IMR-90 (cell line): Measurements from ENCODE around the gene MAP4K1. TPM values are rescaled to one million over a fixed set of nuclear protein-coding genes. Genes with fewer than 3 reads are reported as not detected.

Source experiments
- ATAC-seq: fragments of 200-7000 bp; cut with Tn5 transposase; 2 replicates; pipeline ENCODE4 v1.9.1; 2020; ENCODE audit warnings: low read depth, mild to moderate bottlenecking, moderate library complexity
- BruUV-seq: library from RNA; stranded (reverse); fragments of 400-500 nt; replicated peaks from 2 replicates; lab custom pipeline; 2021; lab: Mats Ljungman, UMichigan
- CTCF ChIA-PET: fragments of 300-600 bp; formaldehyde crosslinking; extraction: SDS; loops from one replicate; lab custom pipeline; 2021; ENCODE audit warnings: antibody characterized with exemption; lab: Yijun Ruan, JAX
- POLR2A ChIA-PET: fragments of 300-600 bp; sonication (Branson Sonifier 250); formaldehyde crosslinking; loops from one replicate; lab custom pipeline; 2022; ENCODE audit warnings: antibody characterized with exemption; ENCODE audit not compliant: unreplicated experiment; lab: Charles Lee
- DNase-seq: peaks from one replicate; pipeline ENCODE4 v3.0.0; 2013
- H2AFZ ChIP-seq: replicated peaks from 2 replicates; pipeline ENCODE3; 2013; ENCODE audit warnings: low read length, mild to moderate bottlenecking; ENCODE audit not compliant: poor library complexity
- H2AK5ac ChIP-seq: 2 replicates; pipeline ENCODE4 v1.6.1; 2013; ENCODE audit warnings: low read depth, low read length, inconsistent platforms
- H2AK9ac ChIP-seq: replicated peaks from 2 replicates; pipeline ENCODE3; 2013; ENCODE audit warnings: mild to moderate bottlenecking, low read depth, low read length, moderate library complexity; ENCODE audit not compliant: poor library complexity
- H2BK120ac ChIP-seq: 2 replicates; pipeline ENCODE4 v1.6.1; 2013; ENCODE audit warnings: low read depth, low read length, inconsistent platforms
- H2BK15ac ChIP-seq: 3 replicates; pipeline ENCODE4 v1.6.1; 2013; ENCODE audit warnings: low read depth, low read length, inconsistent platforms
- H2BK20ac ChIP-seq: 2 replicates; pipeline ENCODE4 v1.6.1; 2013; ENCODE audit warnings: low read depth, mild to moderate bottlenecking, inconsistent platforms, low read length, moderate library complexity
- H2BK5ac ChIP-seq: 2 replicates; pipeline ENCODE4 v1.6.1; 2013; ENCODE audit warnings: mild to moderate bottlenecking, low read depth, low read length, inconsistent platforms; ENCODE audit not compliant: poor library complexity, severe bottlenecking
- H3K14ac ChIP-seq: replicated peaks from 2 replicates; pipeline ENCODE4 v1.6.1; 2013; ENCODE audit warnings: low read depth, low read length, inconsistent platforms
- H3K18ac ChIP-seq: 2 replicates; pipeline ENCODE4 v1.6.1; 2013; ENCODE audit warnings: low read depth, low read length, control low read depth
- H3K23ac ChIP-seq: 2 replicates; pipeline ENCODE4 v1.6.1; 2013; ENCODE audit warnings: low read depth, low read length, inconsistent platforms
- H3K27ac ChIP-seq: 2 replicates; pipeline ENCODE4 v1.5.1; 2013; ENCODE audit warnings: mild to moderate bottlenecking, control low read depth, low read length; ENCODE audit not compliant: insufficient read depth
- H3K27me3 ChIP-seq: 2 replicates; pipeline ENCODE4 v1.6.1; 2013; ENCODE audit warnings: low read length; ENCODE audit not compliant: control insufficient read depth, insufficient read depth
- H3K36me3 ChIP-seq: 2 replicates; pipeline ENCODE4 v1.6.1; 2013; ENCODE audit warnings: low read length, mixed read lengths; ENCODE audit not compliant: control insufficient read depth, insufficient read depth
- H3K4ac ChIP-seq: 2 replicates; pipeline ENCODE4 v1.6.1; 2013; ENCODE audit warnings: low read depth, low read length, inconsistent platforms
- H3K4me1 ChIP-seq: 2 replicates; pipeline ENCODE4 v1.6.1; 2013; ENCODE audit warnings: low read length, mixed read lengths; ENCODE audit not compliant: control insufficient read depth, insufficient read depth
- H3K4me2 ChIP-seq: 2 replicates; pipeline ENCODE4 v1.6.1; 2013; ENCODE audit warnings: low read depth, mild to moderate bottlenecking, control low read depth, low read length, moderate library complexity
- H3K4me3 ChIP-seq: 2 replicates; pipeline ENCODE4 v1.5.1; 2013; ENCODE audit warnings: low read depth, mild to moderate bottlenecking, control low read depth, low read length, moderate library complexity; ENCODE audit not compliant: insufficient read depth
- H3K56ac ChIP-seq: 2 replicates; pipeline ENCODE4 v1.6.1; 2013; ENCODE audit warnings: low read length, inconsistent platforms; ENCODE audit not compliant: insufficient read depth; ENCODE audit errors: extremely low read depth
- H3K79me1 ChIP-seq, 2 experiments: 2 replicates each; pipeline ENCODE4 v1.6.1; 2013; ENCODE audit warnings: low read length in 2 of 2, inconsistent platforms in 1 of 2, low read depth in 1 of 2
- H3K9ac ChIP-seq: 2 replicates; pipeline ENCODE4 v1.6.1; 2013; ENCODE audit warnings: low read depth, low read length, control low read depth
- H3K9me1 ChIP-seq: 2 replicates; pipeline ENCODE4 v1.6.1; 2013; ENCODE audit warnings: low read length, inconsistent platforms; ENCODE audit not compliant: insufficient read depth
- H3K9me3 ChIP-seq: 2 replicates; pipeline ENCODE4 v1.6.1; 2013; ENCODE audit warnings: low read length; ENCODE audit not compliant: control insufficient read depth, insufficient read depth
- H4K20me1 ChIP-seq: 2 replicates; pipeline ENCODE4 v1.6.1; 2013; ENCODE audit warnings: low read length, inconsistent platforms; ENCODE audit not compliant: insufficient read depth
- H4K5ac ChIP-seq: 2 replicates; pipeline ENCODE4 v1.6.1; 2013; ENCODE audit warnings: mild to moderate bottlenecking, low read depth, low read length, control low read depth
- H4K8ac ChIP-seq, 2 experiments: 2 replicates each; pipeline ENCODE4 v1.6.1; 2013; ENCODE audit warnings: low read depth in 2 of 2, low read length in 2 of 2, control low read depth in 1 of 2, inconsistent platforms in 1 of 2
- H4K91ac ChIP-seq: 2 replicates; pipeline ENCODE4 v1.6.1; 2013; ENCODE audit warnings: low read depth, low read length, inconsistent platforms; ENCODE audit not compliant: insufficient read depth
- BHLHE40 ChIP-seq: fragments of 150-350 bp; IDR thresholded peaks from 2 replicates; pipeline ENCODE4 v1.6.1; 2016; ENCODE audit warnings: mild to moderate bottlenecking, low read depth, low read length
- CEBPB ChIP-seq: IDR thresholded peaks from 2 replicates; pipeline ENCODE4 v1.6.1; 2012; ENCODE audit warnings: low read depth, low read length, improper control_type of control experiment
- FOS ChIP-seq: fragments of 150-350 bp; IDR thresholded peaks from 2 replicates; pipeline ENCODE4 v1.6.1; 2016; ENCODE audit warnings: low read depth, low read length
- MAFK ChIP-seq: IDR thresholded peaks from 2 replicates; pipeline ENCODE4 v1.6.1; 2012; ENCODE audit warnings: low read depth, low read length, improper control_type of control experiment
- MXI1 ChIP-seq: IDR thresholded peaks from 2 replicates; pipeline ENCODE4 v1.6.1; 2012; ENCODE audit warnings: low read depth, mild to moderate bottlenecking, low read length, moderate library complexity, borderline replicate concordance
- POLR2A ChIP-seq: IDR thresholded peaks from 2 replicates; pipeline ENCODE4 v1.6.1; 2012; ENCODE audit warnings: mild to moderate bottlenecking, low read depth, low read length
- RCOR1 ChIP-seq: IDR thresholded peaks from 2 replicates; pipeline ENCODE4 v1.6.1; 2012; ENCODE audit warnings: mild to moderate bottlenecking, low read length, improper control_type of control experiment; ENCODE audit not compliant: insufficient replicate concordance
- USF2 ChIP-seq: fragments of 150-350 bp; IDR thresholded peaks from 2 replicates; pipeline ENCODE4 v1.6.1; 2017; ENCODE audit warnings: mild to moderate bottlenecking, antibody characterized with exemption, low read length, low read depth
- WGBS, 2 experiments: methylation state at CpG; one replicate each; pipeline versions ENCODE4 v1.1.5 to v1.1.7; 2013; ENCODE audit warnings: missing lambda C conversion rate in 2 of 2; ENCODE audit not compliant: insufficient read length in 1 of 2; ENCODE audit errors: extremely low coverage in 2 of 2; 5-methylcytosine and 5-hydroxymethylcytosine counted together
- dilution Hi-C: fragments of 300-500 bp; cut with HindIII; formaldehyde crosslinking; loops from one replicate; pipeline ENCODE4 v1.14.3; 2018; ENCODE audit warnings: low sequenced_read_pairs; ENCODE audit not compliant: unreplicated experiment
- in situ Hi-C: fragments of 300-500 bp; cut with MboI; formaldehyde crosslinking; loops from 3 replicates; pipeline ENCODE4 v1.14.3; 2019; ENCODE audit warnings: low sequenced_read_pairs, inconsistent platforms, mixed read lengths
- intact Hi-C: fragments of 100-400 bp; cut with micrococcal nuclease; formaldehyde crosslinking; loops from 2 replicates; pipeline ENCODE4 v1.10.0; 2022
- polyA plus RNA-seq, 3 experiments: library from polyadenylated mRNA; depleted of rRNA; stranded (reverse); fragments of >200 nt; gene quantifications; 2 replicates each; pipeline ENCODE4 v1.2.3, GENCODE V29; 2012; ENCODE audit warnings: low replicate concordance in 1 of 3
- total RNA-seq: library from RNA; depleted of rRNA; stranded (reverse); fragments of >200 nt; gene quantifications from 2 replicates; pipeline ENCODE4 v1.2.3, GENCODE V29; 2012

MAP4K1 gene
- total and polyA plus RNA-seq, 2 of the 4 experiments (the other 2 are of a cell fraction) = 0.22 TPM; not detected in 1

DNA sequence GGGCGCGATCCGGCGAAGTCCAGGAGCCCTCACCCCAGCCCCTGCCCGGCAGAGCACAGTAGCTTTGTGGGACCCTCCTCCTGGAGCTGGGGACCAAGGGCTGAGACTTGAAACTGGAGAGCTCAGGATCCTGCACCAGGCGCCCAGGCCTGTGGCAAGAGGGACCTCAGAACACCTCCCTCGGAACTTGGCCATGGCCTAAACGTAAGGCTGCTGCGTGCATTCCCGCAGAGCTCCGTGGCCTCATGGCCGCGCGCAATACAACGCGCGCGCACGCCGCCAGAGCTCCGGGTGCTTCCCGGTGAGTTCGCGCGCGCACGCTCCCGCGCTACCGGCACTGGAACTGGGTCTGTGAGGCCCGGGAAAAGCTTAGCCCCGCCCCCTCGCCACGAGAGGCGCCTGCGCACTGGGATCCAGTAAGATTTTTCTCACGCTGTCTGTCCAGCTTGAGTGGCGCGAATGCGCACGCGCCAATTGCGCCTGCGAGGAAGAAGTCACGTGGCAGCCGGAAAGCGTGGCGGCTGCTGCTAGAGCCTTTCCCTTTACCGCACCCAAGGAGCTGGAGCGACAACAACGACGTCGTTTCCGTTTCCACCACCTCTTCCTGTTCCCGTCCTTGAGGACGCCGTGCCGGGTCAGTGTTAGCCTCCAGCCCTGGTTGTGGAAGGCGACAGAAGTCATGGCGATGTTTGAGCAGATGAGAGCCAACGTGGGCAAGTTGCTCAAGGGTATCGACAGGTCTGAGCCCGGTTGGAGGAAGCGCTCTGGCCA, 1.0 kb upstream of the MAP4K1 start, which contains the start of gene EIF3K:
TSS of gene EIF3K (plus strand) at position 599 of the 771 bp plus-strand sequence. CDS start at position 680, 81 bp downstream.
- DNase-seq (peak; percentile 99), ATAC-seq (peak; percentile 97)
- dilution Hi-C loops (no loop called here), intact Hi-C loops (loop anchor here (1.0 to 2.0 kb wide), 2 partner anchors 103 to 216 kb away; partner anchors contain the start of gene FAM98C), in situ Hi-C loops (no loop called here)
- CTCF ChIA-PET = interaction anchor here (0.6 kb wide), 1 partner anchor 11 kb away, joined by 3 read pairs; no protein-coding TSS in a partner anchor
- H3K4me2 ChIP-seq = peak within 1 kb of the TSS; percentile 91
- peaks cover 6% of the 10 kb centered on the region; the same call in 1 of the 2 replicates for H3K4me1 ChIP-seq
- H3K56ac ChIP-seq = peak within 1 kb of the TSS; percentile 65
- H4K91ac ChIP-seq = peak within 1 kb of the TSS; percentile 86
- peak within 1 kb of the TSS; percentile 99 for H4K5ac ChIP-seq
- TF ChIP-seq FOS (no peak), CEBPB (no peak), MAFK (no peak), RCOR1 (no peak), POLR2A (peak; percentile 81), MXI1 (peak; percentile 99), BHLHE40 (peak; percentile 93), USF2 (peak; percentile 97)
- H2AFZ ChIP-seq = peak within 1 kb of the TSS; percentile 94
- H2BK15ac ChIP-seq = no peak within 1 kb of the TSS
- 0 out of 2 replicates have a peak within 1 kb of the TSS, but pooled peaks have one; percentile 12 for H2BK120ac ChIP-seq
- no peak within 1 kb of the TSS for H2BK20ac ChIP-seq
- 1% methylated on average over 49 of the region's 64 CpGs; no CpG with 5 or more reads in 1 of the 2 experiments for WGBS, 2 experiments
- peaks cover 13% of the 10 kb centered on the region for H3K36me3 ChIP-seq
- H3K14ac ChIP-seq = peak within 1 kb of the TSS; percentile 90
- peak within 1 kb of the TSS; percentile 78 for H3K27ac ChIP-seq
- H4K8ac ChIP-seq = peak within 1 kb of the TSS; percentile 97 to 99
- peaks cover 13 to 31% of the 10 kb centered on the region in 2 experiments; a peak in 3 of 4 replicates for H3K79me1 ChIP-seq
- H3K4me3 ChIP-seq = peak within 1 kb of the TSS; percentile 63
- no peaks in the 10 kb centered on the region for H3K9me3 ChIP-seq
- no TSS peak for BruUV-seq
- H3K27me3 ChIP-seq = no peaks in the 10 kb centered on the region
- peak within 1 kb of the TSS; percentile 95 for H2AK9ac ChIP-seq
- peaks cover 6% of the 10 kb centered on the region; the same call in 1 of the 2 replicates for H4K20me1 ChIP-seq
- peak within 1 kb of the TSS; percentile 96 for H2AK5ac ChIP-seq
- H3K4ac ChIP-seq = peak within 1 kb of the TSS; percentile 81
- POLR2A ChIA-PET = no interaction called here
- H2BK5ac ChIP-seq = peak within 1 kb of the TSS; percentile 63
- H3K9ac ChIP-seq = peak within 1 kb of the TSS; percentile 89
- H3K18ac ChIP-seq = 0 out of 2 replicates have a peak within 1 kb of the TSS, but pooled peaks have one; percentile 8
- H3K23ac ChIP-seq = peak within 1 kb of the TSS; percentile 71
- peaks cover 7% of the 10 kb centered on the region for H3K9me1 ChIP-seq
